ENCODE results near the gene ASTL.

GRCh38 chr2:96106991-96107707 is 31.2 kb downstream of the ASTL start:
- no peak for TF ChIP-seq SNAI2 (CRISPR knock-in tag; IDR thresholded peaks at IDR 0.05)
- no peak for TF ChIP-seq ZNF8 (CRISPR knock-in tag; IDR thresholded peaks at IDR 0.05)
- TF ChIP-seq ZFP30 (CRISPR knock-in tag; IDR thresholded peaks at IDR 0.05), result no peak
- TF ChIP-seq ARNTL (CRISPR knock-in tag; IDR thresholded peaks at IDR 0.05; ENCODE audit: borderline replicate concordance, low read depth), result no peak
